Measurements from ENCODE around the gene NINL.
"Not testable (repeated sequence)": the region's sequence is repeated elsewhere in the genome, so short reads cannot be mapped to it uniquely, and the experiment has no call there.

Gene NINL

DNA sequence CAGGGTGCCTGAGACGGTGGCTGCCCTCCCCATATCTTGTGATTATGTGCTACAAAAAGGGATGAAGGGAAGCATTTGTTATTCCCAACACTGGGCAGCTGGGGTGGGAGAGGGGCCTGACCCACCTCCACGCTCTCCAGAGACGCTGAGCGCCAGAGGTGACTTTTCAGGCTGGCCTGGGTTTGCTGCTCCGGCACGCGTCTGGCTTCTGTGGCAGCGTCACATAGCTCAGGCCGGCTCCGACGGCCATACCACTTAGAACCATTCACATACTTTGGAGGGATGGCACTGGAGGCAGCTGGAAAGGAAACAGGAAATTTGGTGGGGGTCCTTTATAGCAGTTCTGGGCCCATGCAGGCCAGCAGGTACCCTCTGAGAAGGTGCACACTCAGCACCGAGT, 72.6 kb downstream of the NINL start:
- peaks cover 30% of the 10 kb centered on the region for H3K36me3 Mint-ChIP-seq (ENCODE audit: low read depth)
- H3K27ac Mint-ChIP-seq, result no peak overlapping the region
- H3K4me3 Mint-ChIP-seq, result no peak overlapping the region
- H3K27me3 Mint-ChIP-seq, result no peaks in the 10 kb centered on the region
- no peaks in the 10 kb centered on the region for H3K4me1 Mint-ChIP-seq (ENCODE audit: low read depth)
- H3K9me3 Mint-ChIP-seq, result peaks cover 20% of the 10 kb centered on the region

DNA sequence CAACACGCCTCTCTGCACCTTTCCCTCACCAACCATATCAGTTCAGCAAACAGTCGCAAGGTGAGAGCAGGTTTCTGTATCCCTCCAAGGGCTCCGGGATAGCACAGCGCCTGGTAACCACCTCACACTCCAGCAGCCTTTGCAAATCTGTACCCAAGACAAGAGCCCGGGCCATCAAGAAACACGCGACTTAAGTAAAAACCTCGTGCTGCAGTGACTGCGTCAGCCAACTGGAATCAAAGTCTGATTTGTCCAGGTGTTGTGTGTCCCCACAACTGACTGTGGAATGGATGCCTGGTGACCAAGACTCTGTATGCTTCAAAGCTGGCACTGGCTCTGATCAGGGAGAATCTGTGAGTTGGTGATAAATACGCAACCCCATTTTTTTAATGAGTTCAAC, 74.1 kb downstream of the NINL start:
- no peaks in the 10 kb centered on the region for H3K4me1 Mint-ChIP-seq (ENCODE audit: low read depth)
- H3K9me3 Mint-ChIP-seq, result peaks cover 20% of the 10 kb centered on the region

GRCh38 chr20:25510721-25511120, 74.6 kb downstream of the NINL start:
- H3K4me3 Mint-ChIP-seq, result no peak overlapping the region
- H3K27ac Mint-ChIP-seq, result no peak overlapping the region
- peaks cover 20% of the 10 kb centered on the region for H3K9me3 Mint-ChIP-seq
- H3K4me1 Mint-ChIP-seq (ENCODE audit: low read depth), result no peaks in the 10 kb centered on the region
- no peaks in the 10 kb centered on the region for H3K27me3 Mint-ChIP-seq
- H3K36me3 Mint-ChIP-seq (ENCODE audit: low read depth), result peaks cover 18% of the 10 kb centered on the region

More for the DNA sequence above, 74.1 kb downstream of the NINL start:
- Mint-ChIP-seq H3K36me3 (ENCODE audit: low read depth) (peaks cover 22% of the 10 kb centered on the region), H3K4me3 (no peak overlapping the region), H3K27me3 (no peaks in the 10 kb centered on the region), H3K27ac (no peak overlapping the region)

GRCh38 chr20:25510202-25510601, 75.1 kb downstream of the NINL start:
- Mint-ChIP-seq H3K36me3 (ENCODE audit: low read depth) (peaks cover 15% of the 10 kb centered on the region), H3K27ac (no peak overlapping the region), H3K9me3 (peaks cover 16% of the 10 kb centered on the region), H3K27me3 (no peaks in the 10 kb centered on the region), H3K4me1 (ENCODE audit: low read depth) (no peaks in the 10 kb centered on the region), H3K4me3 (no peak overlapping the region)

DNA sequence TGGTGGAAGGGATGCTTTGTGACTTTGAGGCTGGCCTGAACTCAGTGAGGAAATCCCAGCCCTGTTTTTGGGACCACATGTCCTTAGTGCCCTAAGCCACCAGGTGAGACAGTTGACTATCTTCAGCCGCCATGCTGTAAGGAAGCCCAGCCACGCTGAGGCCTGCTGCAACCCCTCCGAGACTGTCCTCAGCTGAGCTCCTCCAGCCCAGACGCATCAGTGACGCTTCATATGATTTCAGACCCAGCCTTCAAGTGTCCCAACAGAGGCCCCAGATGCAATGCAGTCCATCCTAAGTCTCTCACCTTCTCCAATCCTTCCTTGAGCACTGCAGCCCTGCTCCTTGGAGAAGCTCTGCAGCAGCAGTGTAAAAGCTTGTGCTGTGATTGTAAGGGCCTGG, 76.2 kb downstream of the NINL start:
- H3K36me3 Mint-ChIP-seq (ENCODE audit: low read depth), result peaks cover 8% of the 10 kb centered on the region
- no peak overlapping the region for H3K4me3 Mint-ChIP-seq
- peaks cover 6% of the 10 kb centered on the region for H3K9me3 Mint-ChIP-seq
- no peaks in the 10 kb centered on the region for H3K27me3 Mint-ChIP-seq
- H3K4me1 Mint-ChIP-seq (ENCODE audit: low read depth), result no peaks in the 10 kb centered on the region
- no peak overlapping the region for H3K27ac Mint-ChIP-seq

- H3K36me3 Mint-ChIP-seq (ENCODE audit: low read depth), result peaks cover 3% of the 10 kb centered on the region
- H3K9me3 Mint-ChIP-seq, result no peaks in the 10 kb centered on the region
- no peaks in the 10 kb centered on the region for H3K27me3 Mint-ChIP-seq
Observed at GRCh38 chr20:25508083-25508770, 77.1 kb downstream of the NINL start.

DNA sequence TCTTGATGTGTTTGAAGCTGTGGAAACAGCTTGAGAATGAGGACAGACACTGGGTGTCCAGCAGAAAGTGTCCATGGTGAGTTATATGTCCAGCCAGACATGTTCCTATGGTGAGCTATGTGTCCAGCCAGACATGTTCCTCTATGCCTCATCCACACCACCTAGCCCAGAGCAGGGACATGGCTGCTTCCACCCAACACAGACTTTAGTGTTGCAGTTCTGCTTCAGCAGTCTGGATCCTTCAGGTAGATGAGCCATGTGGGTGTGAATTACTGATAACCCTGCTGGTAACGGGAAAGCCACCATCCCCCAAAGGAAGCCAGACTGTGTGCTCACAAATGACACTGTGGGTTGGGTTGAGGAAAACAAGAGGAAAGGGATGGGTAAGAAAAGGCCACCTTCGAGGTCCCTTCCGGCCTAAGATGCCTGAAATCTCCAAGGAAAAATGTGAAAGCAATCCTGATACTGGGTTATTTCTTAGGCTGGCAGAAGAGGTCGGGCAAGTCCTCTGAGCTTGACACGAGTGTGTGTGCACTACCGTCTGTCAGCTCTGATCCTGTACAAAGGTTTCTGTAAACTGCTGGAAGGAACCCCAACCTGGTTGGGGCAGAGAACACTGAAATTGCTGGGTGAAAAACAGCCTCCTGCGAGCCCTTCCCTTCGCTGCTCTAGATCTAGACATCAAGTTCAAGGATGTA, 77.8 kb downstream of the NINL start:
- no peaks in the 10 kb centered on the region for H3K9me3 Mint-ChIP-seq
- no peaks in the 10 kb centered on the region for H3K4me1 Mint-ChIP-seq (ENCODE audit: low read depth)
- peaks cover 3% of the 10 kb centered on the region for H3K36me3 Mint-ChIP-seq (ENCODE audit: low read depth)
- H3K27ac Mint-ChIP-seq, result no peak overlapping the region
- H3K27me3 Mint-ChIP-seq, result no peaks in the 10 kb centered on the region
- no peak overlapping the region for H3K4me3 Mint-ChIP-seq

More at GRCh38 chr20:25508083-25508770, 77.1 kb downstream of the NINL start:
- Mint-ChIP-seq H3K27ac (no peak overlapping the region), H3K4me1 (ENCODE audit: low read depth) (no peaks in the 10 kb centered on the region), H3K4me3 (no peak overlapping the region)

DNA sequence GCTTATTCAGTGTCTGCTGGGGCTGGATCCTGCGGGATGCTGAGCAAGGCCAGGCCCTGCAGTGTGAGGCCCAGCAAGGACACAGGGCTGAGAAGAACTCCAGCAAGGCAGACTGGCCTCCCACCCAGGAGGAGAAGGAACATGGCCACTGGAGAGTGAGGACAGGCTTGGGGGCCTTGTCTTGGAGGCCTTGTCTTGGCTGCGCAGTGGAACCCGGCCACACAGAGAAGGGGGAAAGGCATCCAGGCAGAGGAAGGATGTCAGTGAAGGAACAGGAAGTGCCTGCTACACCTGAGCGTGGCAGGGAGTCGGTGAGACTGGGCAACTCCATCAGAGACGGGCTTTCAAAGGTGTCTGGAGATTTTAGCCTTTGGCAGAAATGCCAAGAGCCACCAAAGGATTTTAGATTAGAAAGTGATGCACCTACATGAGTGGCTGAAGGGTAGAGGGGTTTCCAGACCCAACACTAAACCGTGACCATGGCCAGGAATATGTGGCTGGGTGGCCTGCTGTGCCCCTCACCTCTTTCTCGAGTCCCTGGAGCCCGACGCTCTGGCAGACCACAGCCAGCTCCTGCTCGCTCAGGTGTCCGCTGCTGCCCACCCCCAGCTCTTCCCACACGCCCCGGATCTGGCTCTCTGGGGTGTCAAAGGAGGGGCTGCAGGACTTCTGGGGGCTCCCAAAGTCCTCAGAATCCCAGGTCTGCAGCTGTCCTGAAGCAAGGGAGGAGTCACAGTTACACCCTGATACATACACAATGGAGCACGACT, 80.8 kb downstream of the NINL start:
- Mint-ChIP-seq H3K4me3 (no peak overlapping the region), H3K27me3 (no peaks in the 10 kb centered on the region), H3K9me3 (no peaks in the 10 kb centered on the region), H3K4me1 (ENCODE audit: low read depth) (no peaks in the 10 kb centered on the region), H3K36me3 (ENCODE audit: low read depth) (no peaks in the 10 kb centered on the region), H3K27ac (no peak overlapping the region)

DNA sequence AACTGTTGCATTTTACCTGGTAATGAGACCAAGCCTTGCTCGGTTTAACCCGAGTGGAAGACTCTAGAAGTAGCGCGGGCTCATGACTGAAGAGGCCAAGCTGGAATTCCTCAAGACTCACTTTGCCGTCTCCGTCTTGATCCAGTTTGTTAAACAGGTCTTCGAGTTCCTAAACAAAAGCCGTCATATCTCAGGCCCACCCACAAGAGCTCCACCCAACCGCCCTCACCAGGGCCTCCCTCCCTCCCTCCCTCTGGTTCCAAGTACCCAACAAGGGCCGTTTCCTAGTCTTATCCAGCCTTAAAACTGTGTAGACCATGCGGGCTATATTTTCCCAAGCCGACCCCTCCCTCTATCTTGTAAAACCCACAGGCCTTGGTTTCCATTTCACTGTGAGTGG, 81.4 kb downstream of the NINL start:
- Mint-ChIP-seq H3K9me3 (no peaks in the 10 kb centered on the region), H3K27ac (no peak overlapping the region), H3K36me3 (ENCODE audit: low read depth) (no peaks in the 10 kb centered on the region), H3K27me3 (no peaks in the 10 kb centered on the region), H3K4me3 (no peak overlapping the region), H3K4me1 (ENCODE audit: low read depth) (no peaks in the 10 kb centered on the region)

GRCh38 chr20:25503051-25503639, 82.2 kb downstream of the NINL start:
- not testable (repeated sequence) for H3K27ac Mint-ChIP-seq; H3K4me3 Mint-ChIP-seq; H3K27me3 Mint-ChIP-seq; H3K4me1 Mint-ChIP-seq (ENCODE audit: low read depth); H3K9me3 Mint-ChIP-seq; H3K36me3 Mint-ChIP-seq (ENCODE audit: low read depth)

DNA sequence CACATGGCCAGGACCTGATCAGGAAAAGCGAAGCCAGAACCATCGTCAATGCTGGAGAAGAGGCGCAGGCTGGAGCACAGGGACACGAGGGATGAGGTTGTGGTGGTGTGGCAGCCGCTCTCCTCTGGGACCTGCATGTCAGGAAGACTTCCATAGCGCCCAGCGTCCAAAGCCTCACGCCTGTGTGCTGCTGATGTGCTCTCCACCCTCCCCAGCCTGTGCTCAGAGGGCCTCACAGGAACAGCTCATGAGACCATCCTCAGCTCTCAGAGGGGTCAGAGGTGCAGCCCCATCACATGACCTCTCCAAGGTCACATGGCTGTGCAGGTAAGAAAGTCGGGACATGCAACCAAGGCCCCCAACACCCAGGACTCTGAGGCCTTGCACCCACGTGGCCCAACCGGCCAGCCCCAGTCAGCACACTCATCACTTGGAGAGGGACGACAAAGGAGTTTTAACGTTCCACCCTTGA, 84.4 kb downstream of the NINL start:
- H3K4me1 Mint-ChIP-seq (ENCODE audit: low read depth), result no peaks in the 10 kb centered on the region
- H3K36me3 Mint-ChIP-seq (ENCODE audit: low read depth), result no peaks in the 10 kb centered on the region
- H3K9me3 Mint-ChIP-seq, result no peaks in the 10 kb centered on the region
- no peak overlapping the region for H3K4me3 Mint-ChIP-seq
- no peaks in the 10 kb centered on the region for H3K27me3 Mint-ChIP-seq
- no peak overlapping the region for H3K27ac Mint-ChIP-seq

- H3K4me3 Mint-ChIP-seq, result no peak overlapping the region
- H3K27me3 Mint-ChIP-seq, result no peaks in the 10 kb centered on the region
- H3K27ac Mint-ChIP-seq, result no peak overlapping the region
- H3K36me3 Mint-ChIP-seq (ENCODE audit: low read depth), result no peaks in the 10 kb centered on the region
- no peaks in the 10 kb centered on the region for H3K4me1 Mint-ChIP-seq (ENCODE audit: low read depth)
- no peaks in the 10 kb centered on the region for H3K9me3 Mint-ChIP-seq
Observed at GRCh38 chr20:25499855-25500434, 85.4 kb downstream of the NINL start.

- Mint-ChIP-seq H3K27ac (no peak overlapping the region), H3K4me3 (no peak overlapping the region), H3K27me3 (no peaks in the 10 kb centered on the region), H3K9me3 (no peaks in the 10 kb centered on the region), H3K4me1 (ENCODE audit: low read depth) (no peaks in the 10 kb centered on the region), H3K36me3 (ENCODE audit: low read depth) (no peaks in the 10 kb centered on the region)
Observed at GRCh38 chr20:25499031-25499430, 86.3 kb downstream of the NINL start.

DNA sequence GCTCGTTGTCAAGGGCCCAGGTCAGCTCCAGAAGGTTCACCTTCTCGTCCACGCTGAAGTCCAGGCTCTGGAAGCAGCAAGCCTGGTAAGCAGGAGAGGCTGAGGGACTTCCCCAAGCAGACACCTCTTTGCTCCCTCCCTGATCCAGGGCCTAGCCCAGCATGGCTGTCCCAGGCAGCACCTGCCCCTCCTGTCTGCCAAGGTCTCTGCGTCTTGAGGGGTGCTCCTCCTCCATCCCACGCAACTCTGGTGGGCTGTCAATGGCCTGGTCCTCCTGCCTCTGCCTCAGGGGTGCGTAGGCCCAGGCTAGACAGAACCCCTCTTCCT, 87.1 kb downstream of the NINL start:
- no peak overlapping the region for H3K4me3 Mint-ChIP-seq
- no peak overlapping the region for H3K27ac Mint-ChIP-seq
- H3K36me3 Mint-ChIP-seq (ENCODE audit: low read depth), result no peaks in the 10 kb centered on the region
- H3K4me1 Mint-ChIP-seq (ENCODE audit: low read depth), result no peaks in the 10 kb centered on the region
- H3K27me3 Mint-ChIP-seq, result no peaks in the 10 kb centered on the region
- H3K9me3 Mint-ChIP-seq, result no peaks in the 10 kb centered on the region

All from stimulated activated naive CD8-positive, alpha-beta T cell treated with anti-CD3 and anti-CD28 coated beads, Interleukin-15, Interleukin-2, amounts not matched to agents 100 ng/mL and 50 ng/mL, for 24 hours (primary cell).